H1 (cell line): ENCODE measurements around the gene ERC1. TPM values are rescaled to one million over a fixed set of nuclear protein-coding genes. Genes with fewer than 3 reads are reported as not detected.

Experiments
- CTCF ChIA-PET: fragments of 300-600 bp; sonication (Branson Sonifier 250); formaldehyde crosslinking; loops from one replicate; lab custom pipeline; 2021; ENCODE audit not compliant: partially characterized antibody; lab: Charles Lee
- POLR2A ChIA-PET: fragments of 300-600 bp; sonication (Branson Sonifier 250); formaldehyde crosslinking; loops from one replicate; lab custom pipeline; 2021; ENCODE audit warnings: inconsistent platforms; ENCODE audit not compliant: partially characterized antibody; lab: Charles Lee
- DNase-seq, 2 experiments: peaks; one replicate each; pipeline versions ENCODE4 v3.0.0 to v3.0.0-alpha.2; 2010 to 2022; ENCODE audit warnings: low spot score in 2 of 2, low read depth in 1 of 2, mixed read lengths in 1 of 2
- FAIRE-seq: peaks from 2 replicates; lab custom pipeline; 2011; peaks lifted over from hg19 to GRCh38; lab: Jason Lieb, UNC
- H2AFZ ChIP-seq: 2 replicates; pipeline ENCODE4 v1.8.1; 2012; ENCODE audit warnings: low read length, inconsistent platforms
- H2AK5ac ChIP-seq: 2 replicates; pipeline ENCODE4 v1.6.1; 2013; ENCODE audit warnings: low read depth, low read length
- H2BK120ac ChIP-seq: replicated peaks from 2 replicates; pipeline ENCODE3; 2013; ENCODE audit warnings: low read depth, low read length, inconsistent platforms
- H2BK12ac ChIP-seq: 2 replicates; pipeline ENCODE4 v1.6.1; 2013; ENCODE audit warnings: low read depth, low read length
- H2BK15ac ChIP-seq: 2 replicates; pipeline ENCODE4 v1.6.1; 2013; ENCODE audit warnings: low read length
- H2BK20ac ChIP-seq: 2 replicates; pipeline ENCODE4 v1.6.1; 2013; ENCODE audit warnings: low read length
- H2BK5ac ChIP-seq: 2 replicates; pipeline ENCODE4 v1.6.1; 2013; ENCODE audit warnings: low read depth, low read length
- H3K14ac ChIP-seq: 2 replicates; pipeline ENCODE4 v1.6.1; 2013; ENCODE audit warnings: inconsistent platforms; ENCODE audit not compliant: insufficient read length
- H3K18ac ChIP-seq: 2 replicates; pipeline ENCODE4 v1.6.1; 2013; ENCODE audit warnings: low read length; ENCODE audit errors: extremely low read depth
- H3K23ac ChIP-seq: 2 replicates; pipeline ENCODE4 v1.6.1; 2013; ENCODE audit warnings: inconsistent platforms; ENCODE audit not compliant: insufficient read length
- H3K23me2 ChIP-seq: 2 replicates; pipeline ENCODE4 v1.6.1; 2013; ENCODE audit warnings: low read depth, low read length
- H3K27ac ChIP-seq: 2 replicates; pipeline ENCODE4 v1.6.1; 2011; ENCODE audit warnings: low read depth, low read length, inconsistent platforms
- H3K27me3 ChIP-seq, 4 experiments: replicated peaks in 1 of 4; 1 replicate in 1 of 4; 2 replicates in 3 of 4; pipeline versions ENCODE4 v1.6.1 to v1.8.1; 2011 to 2013; ENCODE audit warnings: low read length in 3 of 4, mild to moderate bottlenecking in 3 of 4, inconsistent platforms in 2 of 4, mixed read lengths in 2 of 4, moderate library complexity in 1 of 4; ENCODE audit not compliant: control insufficient read depth in 3 of 4, insufficient read depth in 3 of 4; ENCODE audit errors: extremely low read depth in 1 of 4
- H3K36me3 ChIP-seq, 4 experiments: 2 replicates each; pipeline versions ENCODE4 v1.6.1 to v1.8.1; 2011 to 2013; ENCODE audit warnings: mild to moderate bottlenecking in 4 of 4, low read length in 3 of 4, moderate library complexity in 2 of 4, control low read depth in 1 of 4, inconsistent platforms in 1 of 4; ENCODE audit not compliant: insufficient read depth in 4 of 4, control insufficient read depth in 2 of 4
- H3K4ac ChIP-seq: replicated peaks from 2 replicates; pipeline ENCODE3; 2013; ENCODE audit warnings: low read length, low read depth, mixed read lengths, inconsistent platforms; ENCODE audit not compliant: insufficient read length
- H3K4me1 ChIP-seq, 4 experiments: replicated peaks in 1 of 4; 1 replicate in 1 of 4; 2 replicates in 3 of 4; pipeline versions ENCODE4 v1.6.1 to v1.8.1; 2011 to 2013; ENCODE audit warnings: low read length in 3 of 4, inconsistent platforms in 2 of 4, mixed read lengths in 1 of 4; ENCODE audit not compliant: insufficient read depth in 4 of 4, control insufficient read depth in 3 of 4
- H3K4me2 ChIP-seq, 2 experiments: 2 replicates each; pipeline versions ENCODE4 v1.6.1 to v1.8.1; 2011 to 2013; ENCODE audit warnings: low read depth in 2 of 2, low read length in 2 of 2, control low read depth in 1 of 2, inconsistent platforms in 1 of 2, mild to moderate bottlenecking in 1 of 2; ENCODE audit not compliant: insufficient read depth in 1 of 2
- H3K4me3 ChIP-seq, 4 experiments: fragments of 200-600, 300-600 bp in 1 of 4; sonication (generic), shearing (Covaris generic), sonication (Bioruptor Twin) in 1 of 4; 2 replicates each; pipeline versions ENCODE4 v1.5.1 to v1.8.1; 2011 to 2016; ENCODE audit warnings: low read length in 4 of 4, low read depth in 3 of 4, control low read depth in 2 of 4, inconsistent platforms in 2 of 4, mild to moderate bottlenecking in 2 of 4, mixed read lengths in 1 of 4, moderate library complexity in 1 of 4; ENCODE audit not compliant: insufficient read depth in 2 of 4; ENCODE audit errors: extremely low read depth in 1 of 4
- H3K56ac ChIP-seq: replicated peaks from 2 replicates; pipeline ENCODE3; 2013; ENCODE audit warnings: low read depth, mild to moderate bottlenecking, mixed read lengths, low read length, inconsistent platforms; ENCODE audit not compliant: insufficient read length
- H3K79me1 ChIP-seq: 2 replicates; pipeline ENCODE4 v1.6.1; 2013; ENCODE audit warnings: low read depth, low read length, control low read depth
- H3K79me2 ChIP-seq, 2 experiments: 2 replicates each; pipeline versions ENCODE4 v1.6.1 to v1.8.1; 2012 to 2013; ENCODE audit warnings: low read length in 2 of 2, mild to moderate bottlenecking in 2 of 2, inconsistent platforms in 1 of 2; ENCODE audit not compliant: insufficient read depth in 2 of 2, control insufficient read depth in 1 of 2
- H3K9ac ChIP-seq, 4 experiments: replicated peaks in 1 of 4; 1 replicate in 1 of 4; 2 replicates in 3 of 4; pipeline versions ENCODE4 v1.6.1 to v1.8.1; 2011 to 2013; ENCODE audit warnings: low read depth in 3 of 4, low read length in 3 of 4, control low read depth in 2 of 4, mild to moderate bottlenecking in 2 of 4, moderate library complexity in 2 of 4, inconsistent platforms in 1 of 4; ENCODE audit errors: extremely low read depth in 1 of 4
- H3K9me3 ChIP-seq, 2 experiments: 2 replicates each; pipeline versions ENCODE4 v1.6.1 to v1.8.1; 2012 to 2013; ENCODE audit warnings: mild to moderate bottlenecking in 2 of 2, moderate library complexity in 2 of 2, control low read depth in 1 of 2, inconsistent platforms in 1 of 2, low read depth in 1 of 2, low read length in 1 of 2, mixed read lengths in 1 of 2; ENCODE audit not compliant: insufficient read depth in 2 of 2
- H4K20me1 ChIP-seq, 2 experiments: replicated peaks in 1 of 2; 2 replicates each; pipeline versions ENCODE3 to v1.8.1; 2011 to 2013; ENCODE audit warnings: inconsistent platforms in 2 of 2, low read length in 2 of 2, mild to moderate bottlenecking in 1 of 2; ENCODE audit not compliant: insufficient read depth in 2 of 2, control insufficient read depth in 1 of 2
- H4K5ac ChIP-seq: 2 replicates; pipeline ENCODE4 v1.6.1; 2013; ENCODE audit warnings: low read length, low read depth, mixed read lengths, inconsistent platforms; ENCODE audit not compliant: insufficient read length
- H4K8ac ChIP-seq: 2 replicates; pipeline ENCODE4 v1.8.0; 2013; ENCODE audit warnings: mild to moderate bottlenecking, moderate library complexity, low read length, inconsistent platforms; ENCODE audit not compliant: insufficient read depth; ENCODE audit errors: extremely low read depth
- H4K91ac ChIP-seq: replicated peaks from 2 replicates; pipeline ENCODE3; 2013; ENCODE audit warnings: low read length, mixed read lengths, inconsistent platforms; ENCODE audit not compliant: insufficient read length
- EGR1 ChIP-seq: IDR thresholded peaks from 2 replicates; pipeline ENCODE4 v1.6.1; 2011; ENCODE audit warnings: low read depth, low read length, borderline replicate concordance
- NANOG ChIP-seq: IDR thresholded peaks from 2 replicates; pipeline ENCODE4 v1.6.1; 2011; ENCODE audit warnings: low read length, low read depth, mild to moderate bottlenecking, inconsistent platforms; ENCODE audit not compliant: insufficient read depth, poor library complexity, severe bottlenecking
- NRF1 ChIP-seq: IDR thresholded peaks from 2 replicates; pipeline ENCODE4 v1.6.1; 2011; ENCODE audit warnings: mild to moderate bottlenecking, low read depth, low read length, improper control_type of control experiment
- POLR2A ChIP-seq, 2 experiments: IDR thresholded peaks; 1 replicate in 1 of 2; 2 replicates in 1 of 2; pipeline ENCODE4 v1.6.1; 2011; ENCODE audit warnings: low read depth in 2 of 2, low read length in 2 of 2, mild to moderate bottlenecking in 2 of 2; ENCODE audit errors: control extremely low read depth in 1 of 2
- POLR2AphosphoS5 ChIP-seq: IDR thresholded peaks from 2 replicates; pipeline ENCODE4 v1.6.1; 2011; ENCODE audit warnings: low read depth, low read length
- RNF2 ChIP-seq: fragments of 200-900, 300-1000 bp; sonication (generic); IDR thresholded peaks from 2 replicates; pipeline ENCODE4 v1.7.1; 2016; ENCODE audit warnings: borderline replicate concordance, low read depth, mild to moderate bottlenecking, antibody characterized with exemption, low read length; ENCODE audit not compliant: poor library complexity, severe bottlenecking; ENCODE audit errors: missing control alignments
- SIX5 ChIP-seq: IDR thresholded peaks from 2 replicates; pipeline ENCODE4 v1.6.1; 2011; ENCODE audit warnings: mild to moderate bottlenecking, low read depth, low read length
- SP1 ChIP-seq: IDR thresholded peaks from 2 replicates; pipeline ENCODE4 v1.6.1; 2011; ENCODE audit warnings: low read depth, low read length
- TCF12 ChIP-seq: IDR thresholded peaks from 2 replicates; pipeline ENCODE4 v1.6.1; 2011; ENCODE audit warnings: low read depth, mild to moderate bottlenecking, low read length
- WGBS, 2 experiments: shearing (Covaris generic) in 1 of 2; methylation state at CpG; one replicate each; pipeline versions ENCODE4 v1.1.6 to v1.1.7; 2013 to 2015; ENCODE audit warnings: low lambda C conversion rate in 2 of 2, mixed read lengths in 2 of 2, inconsistent platforms in 1 of 2, low coverage in 1 of 2, missing lambda C conversion rate in 1 of 2; ENCODE audit not compliant: insufficient replicate concordance in 2 of 2, insufficient coverage in 1 of 2, insufficient read length in 1 of 2; ENCODE audit errors: extremely low coverage in 1 of 2, missing lambda C conversion rate in 1 of 2; 5-methylcytosine and 5-hydroxymethylcytosine counted together
- polyA plus RNA-seq, 7 experiments: library from polyadenylated mRNA; depleted of rRNA in 3 of 7; stranded (reverse) in 5 of 7; unstranded in 2 of 7; fragments of >200 nt in 5 of 7; fragments of 200-250 nt in 2 of 7; gene quantifications; 1 replicate in 5 of 7; 2 replicates in 1 of 7; 4 replicates in 1 of 7; pipeline versions ENCODE4 v1.2.1 to v1.2.3, GENCODE V29; 2011 to 2013; ENCODE audit warnings: missing spikeins in 2 of 7, mixed read lengths in 2 of 7
- total RNA-seq: library from RNA; stranded (reverse); fragmentation: NEBNext Ultra II Directional; extraction: Animal tissue kit (Norgen Biotek cat#: 25700); gene quantifications from 2 replicates; pipeline ENCODE4 v1.2.1, GENCODE V29; 2021

The ERC1 gene
- total and polyA plus RNA-seq, 2 of the 8 experiments (the other 6 are each of a cell fraction or from before 2014, with no cell fraction given): 7.8 to 45.7 TPM

- DNase-seq: no peak
- no peak overlapping the region for H2AK5ac ChIP-seq
- H3K9ac ChIP-seq: no peak overlapping the region
- H3K18ac ChIP-seq: no peak overlapping the region
- CTCF ChIA-PET: interaction anchor here (0.7 to 3.1 kb wide), 7 partner anchors 10 to 417 kb away, joined by 3 to 22 read pairs (median 3); no protein-coding TSS in a partner anchor
- H3K14ac ChIP-seq: no peak overlapping the region
- no peak overlapping the region for H3K4me2 ChIP-seq
- H3K79me1 ChIP-seq: no peaks in the 10 kb centered on the region
- peaks cover 35 to 61% (median 46%) of the 10 kb centered on the region in 4 experiments for H3K27me3 ChIP-seq
- H3K56ac ChIP-seq: no peak overlapping the region
- no peak overlapping the region for H2BK120ac ChIP-seq
- H3K9me3 ChIP-seq: no peaks in the 10 kb centered on the region
- no peak overlapping the region for H2BK5ac ChIP-seq
- no peaks in the 10 kb centered on the region; a peak in 1 of 4 replicates for H3K79me2 ChIP-seq
- no peak overlapping the region for H4K91ac ChIP-seq
- no peak overlapping the region for H3K23ac ChIP-seq
- no peak overlapping the region for H2BK20ac ChIP-seq
- H4K5ac ChIP-seq: no peak overlapping the region
- POLR2A ChIA-PET: no interaction called here
- no peak overlapping the region for H3K4ac ChIP-seq
- H2BK12ac ChIP-seq: no peak overlapping the region
- no peak overlapping the region for H2BK15ac ChIP-seq
- FAIRE-seq: no peak
- WGBS, 2 experiments: 78% methylated on average over 3 of the region's 3 CpGs; no CpG with 5 or more reads in 1 of the 2 experiments
- peaks cover 0 to 5% (median 2%) of the 10 kb centered on the region in 4 experiments; a peak in 5 of 7 replicates for H3K4me1 ChIP-seq
- TF ChIP-seq NANOG (no peak), NRF1 (no peak), POLR2A (IDR thresholded peaks at IDR 0.05; ENCODE audit: control extremely low read depth in 1 of 2, low read depth in 2 of 2, low read length in 2 of 2) (no peak), EGR1 (no peak), TCF12 (no peak), SIX5 (no peak), SP1 (no peak), RNF2 (no peak), POLR2AphosphoS5 (no peak)
- no peak overlapping the region for H3K27ac ChIP-seq
- no peak overlapping the region for H4K8ac ChIP-seq
- H4K20me1 ChIP-seq: peaks cover 0 to 9% of the 10 kb centered on the region in 2 experiments
- H2AFZ ChIP-seq: no peak overlapping the region
- H3K4me3 ChIP-seq: no peak overlapping the region
- H3K36me3 ChIP-seq: no peaks in the 10 kb centered on the region; a peak in 1 of 8 replicates
- H3K23me2 ChIP-seq: peaks cover 2% of the 10 kb centered on the region; the same call in 1 of the 2 replicates
Observed at GRCh38 chr12:1534748-1535147, 543.7 kb downstream of the ERC1 start.
